ENCODE measurements around the gene AKT3. TPM values are rescaled to one million over a fixed set of nuclear protein-coding genes. Genes with fewer than 3 reads are reported as not detected.

AKT3 gene
- total and polyA plus RNA-seq, 2 experiments from 2014 or later = 3.5 to 23.4 TPM

- no peak overlapping the region for H3K4me3 ChIP-seq
- no peaks in the 10 kb centered on the region for H3K27me3 ChIP-seq
- TF ChIP-seq, protein P1, sequence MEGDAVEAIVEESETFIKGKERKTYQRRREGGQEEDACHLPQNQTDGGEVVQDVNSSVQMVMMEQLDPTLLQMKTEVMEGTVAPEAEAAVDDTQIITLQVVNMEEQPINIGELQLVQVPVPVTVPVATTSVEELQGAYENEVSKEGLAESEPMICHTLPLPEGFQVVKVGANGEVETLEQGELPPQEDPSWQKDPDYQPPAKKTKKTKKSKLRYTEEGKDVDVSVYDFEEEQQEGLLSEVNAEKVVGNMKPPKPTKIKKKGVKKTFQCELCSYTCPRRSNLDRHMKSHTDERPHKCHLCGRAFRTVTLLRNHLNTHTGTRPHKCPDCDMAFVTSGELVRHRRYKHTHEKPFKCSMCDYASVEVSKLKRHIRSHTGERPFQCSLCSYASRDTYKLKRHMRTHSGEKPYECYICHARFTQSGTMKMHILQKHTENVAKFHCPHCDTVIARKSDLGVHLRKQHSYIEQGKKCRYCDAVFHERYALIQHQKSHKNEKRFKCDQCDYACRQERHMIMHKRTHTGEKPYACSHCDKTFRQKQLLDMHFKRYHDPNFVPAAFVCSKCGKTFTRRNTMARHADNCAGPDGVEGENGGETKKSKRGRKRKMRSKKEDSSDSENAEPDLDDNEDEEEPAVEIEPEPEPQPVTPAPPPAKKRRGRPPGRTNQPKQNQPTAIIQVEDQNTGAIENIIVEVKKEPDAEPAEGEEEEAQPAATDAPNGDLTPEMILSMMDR (IDR thresholded peaks at IDR 0.05; ENCODE audit: low read depth, low read length) = no peak
- DNase-seq (ENCODE audit: low read depth in 1 of 2, low spot score in 1 of 2) = no peak
- no peak overlapping the region for H3K27ac ChIP-seq
- no peaks in the 10 kb centered on the region for H3K9me3 ChIP-seq (ENCODE audit: low read depth)
- H3K36me3 ChIP-seq = no peaks in the 10 kb centered on the region
- peaks cover 4% of the 10 kb centered on the region for H3K4me1 ChIP-seq (ENCODE audit: low read depth)
These were observed 122.4 kb downstream of the AKT3 start for GRCh38 chr1:243727503-243728203.

GRCh38 chr1:243726806-243727502 is 123.1 kb downstream of the AKT3 start:
- Histone ChIP-seq H3K9me3 (ENCODE audit: low read depth) (no peaks in the 10 kb centered on the region), H3K4me3 (no peak overlapping the region), H3K4me1 (ENCODE audit: low read depth) (peaks cover 4% of the 10 kb centered on the region), H3K27ac (no peak overlapping the region), H3K36me3 (no peaks in the 10 kb centered on the region), H3K27me3 (no peaks in the 10 kb centered on the region)
- TF ChIP-seq, protein P1 (IDR thresholded peaks at IDR 0.05; ENCODE audit: low read depth, low read length) = no peak
- DNase-seq (ENCODE audit: low read depth in 1 of 2, low spot score in 1 of 2) = no peak

- Histone ChIP-seq H3K36me3 (no peaks in the 10 kb centered on the region), H3K4me3 (no peak overlapping the region), H3K27ac (no peak overlapping the region), H3K27me3 (no peaks in the 10 kb centered on the region), H3K9me3 (ENCODE audit: low read depth) (no peaks in the 10 kb centered on the region), H3K4me1 (ENCODE audit: low read depth) (peaks cover 4% of the 10 kb centered on the region)
- TF ChIP-seq, protein P1 (IDR thresholded peaks at IDR 0.05; ENCODE audit: low read depth, low read length) = no peak
- DNase-seq (ENCODE audit: low read depth in 1 of 2, low spot score in 1 of 2) = no peak
These were observed 124.2 kb downstream of the AKT3 start for GRCh38 chr1:243725846-243726245.

DNA sequence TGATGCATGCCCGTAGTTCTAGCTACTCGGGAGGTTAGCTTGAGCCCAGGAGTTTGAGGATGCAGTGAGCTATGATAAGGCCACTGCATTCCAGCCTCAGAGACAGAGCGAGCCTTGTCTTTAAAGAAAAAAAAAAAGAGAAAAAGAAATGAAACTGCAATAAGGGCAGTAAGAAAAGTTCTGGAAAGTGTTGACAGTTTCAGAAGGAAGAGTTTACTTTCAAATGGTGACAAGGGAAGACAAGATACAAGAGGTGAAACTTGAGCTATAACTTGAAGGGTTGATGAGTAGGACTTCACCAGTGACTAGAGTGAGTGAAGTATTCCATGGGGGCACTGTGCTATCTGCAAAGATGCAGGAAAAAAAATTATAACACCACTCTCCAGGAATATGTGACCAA is 125.0 kb downstream of the AKT3 start:
- DNase-seq (ENCODE audit: low read depth in 1 of 2, low spot score in 1 of 2) = peak in 1 of 2 donors; percentile 42
- TF ChIP-seq, protein P1 (IDR thresholded peaks at IDR 0.05; ENCODE audit: low read depth, low read length) = no peak
- no peaks in the 10 kb centered on the region for H3K9me3 ChIP-seq (ENCODE audit: low read depth)
- no peaks in the 10 kb centered on the region for H3K36me3 ChIP-seq
- no peak overlapping the region for H3K27ac ChIP-seq
- peaks cover 4% of the 10 kb centered on the region for H3K4me1 ChIP-seq (ENCODE audit: low read depth)
- H3K4me3 ChIP-seq = no peak overlapping the region
- H3K27me3 ChIP-seq = no peaks in the 10 kb centered on the region

DNA sequence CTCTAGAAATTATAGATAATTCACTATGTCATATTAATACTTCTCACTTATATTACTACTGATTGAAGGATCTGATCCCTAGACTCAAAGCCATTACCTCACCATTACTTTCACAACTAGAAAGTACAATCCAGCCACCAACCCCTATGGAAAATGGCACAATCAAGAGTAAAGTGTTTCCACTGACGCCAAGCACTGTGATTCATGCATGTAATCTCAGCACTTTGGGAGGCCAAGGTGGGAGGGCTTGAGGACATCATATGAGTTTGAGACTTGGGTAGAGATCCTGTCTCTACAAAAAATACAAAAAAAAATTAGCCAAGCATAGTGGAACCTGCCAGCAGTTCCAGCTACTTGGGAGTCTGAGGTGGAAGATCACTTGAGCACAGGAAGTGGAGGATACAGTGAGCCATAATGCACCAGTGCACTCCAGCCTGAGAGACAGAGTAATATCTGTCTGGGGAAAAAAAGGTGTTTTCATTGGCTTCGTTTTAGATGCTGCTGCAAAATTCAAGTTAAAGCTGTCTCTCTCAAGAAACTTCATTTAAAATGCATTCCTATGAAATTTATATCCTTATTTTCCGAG is 126.5 kb downstream of the AKT3 start:
- peaks cover 4% of the 10 kb centered on the region for H3K4me1 ChIP-seq (ENCODE audit: low read depth)
- H3K36me3 ChIP-seq = no peaks in the 10 kb centered on the region
- TF ChIP-seq, protein P1 (IDR thresholded peaks at IDR 0.05; ENCODE audit: low read depth, low read length) = no peak
- peak in 1 of 2 donors; percentile 65 for DNase-seq (ENCODE audit: low read depth in 1 of 2, low spot score in 1 of 2)
- no peaks in the 10 kb centered on the region for H3K27me3 ChIP-seq
- H3K4me3 ChIP-seq = no peak overlapping the region
- H3K9me3 ChIP-seq (ENCODE audit: low read depth) = no peaks in the 10 kb centered on the region
- H3K27ac ChIP-seq = no peak overlapping the region

Data from cardiac muscle cell (in vitro differentiated cells and primary cell).